Uterus (tissue), 4 donors: ENCODE data around the gene HIPK2. TPM values are rescaled to one million over a fixed set of nuclear protein-coding genes. Genes with fewer than 3 reads are reported as not detected.

Experiments used
- DNase-seq, 2 donors: peaks; one replicate each; pipeline ENCODE4 v3.0.0-alpha.2; 2019 to 2020
- H3K27ac ChIP-seq, 2 donors: fragments of 200-600 bp; sonication (generic); 1 replicate in 1 of 2; 2 replicates in 1 of 2; pipeline ENCODE4 v1.5.1; 2016 to 2018
- H3K27me3 ChIP-seq, 2 donors: fragments of 200-600 bp; sonication (generic); one replicate each; pipeline ENCODE4 v1.5.1; 2018 to 2019; ENCODE audit warnings: control low read depth in 1 of 2
- H3K36me3 ChIP-seq, 2 donors: fragments of 200-600 bp; sonication (generic); one replicate each; pipeline ENCODE4 v1.5.1; 2019; ENCODE audit warnings: control low read depth in 1 of 2
- H3K4me1 ChIP-seq, 2 donors: fragments of 200-600 bp; sonication (generic); one replicate each; pipeline ENCODE4 v1.5.1; 2018 to 2019; ENCODE audit warnings: control low read depth in 1 of 2
- H3K4me3 ChIP-seq, 2 donors: fragments of 200-600 bp; sonication (generic); 1 replicate in 1 of 2; 2 replicates in 1 of 2; pipeline ENCODE4 v1.5.1; 2018 to 2019; ENCODE audit warnings: mild to moderate bottlenecking in 1 of 2
- H3K9me3 ChIP-seq, 2 donors: fragments of 200-600 bp; sonication (generic); one replicate each; pipeline ENCODE4 v1.5.1; 2019; ENCODE audit warnings: control low read depth in 1 of 2
- CTCF ChIP-seq, 4 experiments: fragments of 200-600 bp in 2 of 4; fragments of 450-650 bp in 2 of 4; sonication (generic) in 2 of 4; IDR thresholded peaks; one replicate each; pipeline ENCODE4 v1.5.1; 2016 to 2019; ENCODE audit warnings: antibody characterized with exemption in 4 of 4, mild to moderate bottlenecking in 2 of 4, moderate library complexity in 1 of 4
- POLR2A ChIP-seq, 2 donors: fragments of 450-650 bp; IDR thresholded peaks; one replicate each; pipeline ENCODE4 v1.6.1; 2016; ENCODE audit warnings: antibody characterized with exemption in 2 of 2, mild to moderate bottlenecking in 1 of 2, moderate library complexity in 1 of 2
- intact Hi-C: fragments of 100-400 bp; cut with DNase I; formaldehyde crosslinking; loops from one replicate; pipeline ENCODE4 v1.15.1; 2023; ENCODE audit warnings: low total_unique reads
- total RNA-seq, 4 donors: library from RNA; depleted of rRNA in 3 of 4; stranded (reverse); fragments of >200 nt in 3 of 4; gene quantifications; one replicate each; pipeline versions ENCODE4 v1.1.0 to v1.2.4, GENCODE V29; 2014 to 2023
- donor health status: DM: yes; HTN: yes; CAD: no.

The HIPK2 gene
- total RNA-seq, 4 donors from 2014 or later: 9.4 to 65.8 (median 19.2) TPM

DNA sequence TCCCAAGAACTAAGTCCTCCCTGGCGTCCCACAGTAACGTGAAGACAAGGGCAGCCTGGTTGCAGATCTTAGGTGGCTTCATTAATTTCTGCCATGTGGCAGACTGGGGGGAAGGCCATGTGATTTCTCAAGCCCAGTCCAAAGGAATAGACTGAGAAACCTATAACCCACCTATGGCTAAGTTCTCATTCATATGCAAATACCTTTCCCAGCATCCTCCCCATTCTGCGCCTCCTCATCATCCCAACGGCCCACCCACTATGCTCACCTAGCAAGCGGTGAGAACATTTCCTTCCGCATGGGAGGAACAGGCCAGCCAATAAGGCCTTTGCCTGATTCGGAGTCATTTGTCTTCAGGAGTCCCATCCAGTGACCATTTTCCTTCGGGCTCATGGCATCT is 262.5 kb downstream of the HIPK2 start:
- Histone ChIP-seq H3K9me3 (no peaks in the 10 kb centered on the region), H3K27ac (no peak overlapping the region), H3K27me3 (no peaks in the 10 kb centered on the region), H3K4me3 (no peak overlapping the region), H3K36me3 (no peaks in the 10 kb centered on the region), H3K4me1 (no peaks in the 10 kb centered on the region)
- DNase-seq: no peak
- intact Hi-C loops: no loop called here
- TF ChIP-seq CTCF (IDR thresholded peaks at IDR 0.05) (no peak), POLR2A (IDR thresholded peaks at IDR 0.05) (no peak)

Other genes with a start within 250 kb of the HIPK2 start
- 10 to 100 TPM in 2 of 4 donors, 1 to 10 TPM in 2; 6.6 to 14.3 (median 11.9) TPM for gene TBXAS1, start 51.3 kb upstream of the HIPK2 start, total RNA-seq